H1 (cell line): ENCODE measurements around the gene TRDMT1.

Experiments
- RXRA ChIP-seq: IDR thresholded peaks from 2 replicates; pipeline ENCODE4 v1.6.1; 2011; ENCODE audit warnings: low read depth, mild to moderate bottlenecking, low read length, moderate library complexity; ENCODE audit not compliant: insufficient read depth
- YY1 ChIP-seq: IDR thresholded peaks from 2 replicates; pipeline ENCODE4 v1.6.1; 2011; ENCODE audit warnings: low read depth, mild to moderate bottlenecking, low read length
- TF ChIP-seq, protein P1 (sequence below), 3 experiments: IDR thresholded peaks; 1 replicate in 2 of 3; 2 replicates in 1 of 3; pipeline versions ENCODE4 v1.5.1 to v1.6.1; 2011; ENCODE audit warnings: low read length in 3 of 3, mild to moderate bottlenecking in 3 of 3, inconsistent platforms in 2 of 3, low read depth in 1 of 3, moderate library complexity in 1 of 3; ENCODE audit not compliant: insufficient read depth in 1 of 3; ENCODE audit errors: control extremely low read depth in 1 of 3

DNA sequence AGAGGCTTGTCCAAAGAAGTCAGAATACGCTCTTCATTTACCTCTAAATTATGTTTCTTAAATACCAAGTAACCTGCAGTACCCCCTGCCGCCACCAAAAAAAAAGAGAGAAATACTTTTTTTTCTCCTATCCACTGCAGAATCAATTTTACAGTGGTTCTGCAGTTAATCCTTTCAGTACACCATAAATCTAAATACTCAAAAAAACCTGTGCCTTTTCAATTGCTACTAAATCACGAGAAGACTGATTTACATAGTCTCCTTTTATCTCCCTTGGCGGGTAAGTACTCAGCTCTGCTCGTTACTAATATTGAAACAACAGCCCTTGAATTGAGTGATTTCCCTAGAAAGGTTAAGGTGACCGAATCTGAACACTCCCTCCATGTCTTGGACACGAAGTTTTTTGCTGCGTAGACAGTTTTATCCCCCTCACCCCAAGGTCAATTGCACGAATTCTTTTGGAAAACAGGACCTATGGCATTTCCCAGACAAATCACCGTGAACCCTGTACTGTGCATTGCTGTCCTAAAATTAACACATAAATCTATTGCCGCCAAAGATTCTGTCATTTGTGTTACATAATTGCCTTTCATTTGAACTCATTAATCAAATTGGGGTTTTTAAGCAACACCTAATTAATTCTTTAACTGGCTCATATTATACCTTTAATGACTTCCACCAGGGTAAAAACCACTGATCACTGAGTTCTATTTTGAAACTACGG is 26.1 kb upstream of the TRDMT1 start:
- TF ChIP-seq RXRA = no peak
- no peak for TF ChIP-seq YY1
- TF ChIP-seq, protein P1, sequence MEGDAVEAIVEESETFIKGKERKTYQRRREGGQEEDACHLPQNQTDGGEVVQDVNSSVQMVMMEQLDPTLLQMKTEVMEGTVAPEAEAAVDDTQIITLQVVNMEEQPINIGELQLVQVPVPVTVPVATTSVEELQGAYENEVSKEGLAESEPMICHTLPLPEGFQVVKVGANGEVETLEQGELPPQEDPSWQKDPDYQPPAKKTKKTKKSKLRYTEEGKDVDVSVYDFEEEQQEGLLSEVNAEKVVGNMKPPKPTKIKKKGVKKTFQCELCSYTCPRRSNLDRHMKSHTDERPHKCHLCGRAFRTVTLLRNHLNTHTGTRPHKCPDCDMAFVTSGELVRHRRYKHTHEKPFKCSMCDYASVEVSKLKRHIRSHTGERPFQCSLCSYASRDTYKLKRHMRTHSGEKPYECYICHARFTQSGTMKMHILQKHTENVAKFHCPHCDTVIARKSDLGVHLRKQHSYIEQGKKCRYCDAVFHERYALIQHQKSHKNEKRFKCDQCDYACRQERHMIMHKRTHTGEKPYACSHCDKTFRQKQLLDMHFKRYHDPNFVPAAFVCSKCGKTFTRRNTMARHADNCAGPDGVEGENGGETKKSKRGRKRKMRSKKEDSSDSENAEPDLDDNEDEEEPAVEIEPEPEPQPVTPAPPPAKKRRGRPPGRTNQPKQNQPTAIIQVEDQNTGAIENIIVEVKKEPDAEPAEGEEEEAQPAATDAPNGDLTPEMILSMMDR (IDR thresholded peaks at IDR 0.05; ENCODE audit: control extremely low read depth in 1 of 3, insufficient read depth in 1 of 3, low read depth in 1 of 3, low read length in 3 of 3) = no peak
